ENCODE results near the gene CEP295NL. TPM values are rescaled to one million over a fixed set of nuclear protein-coding genes. Genes with fewer than 3 reads are reported as not detected.

The CEP295NL gene
- total RNA-seq, 1 experiment from 2014 or later: 1.5 TPM

- TF ChIP-seq EZH2 (IDR thresholded peaks at IDR 0.05; ENCODE audit: borderline replicate concordance, low read depth, low read length, poor library complexity, severe bottlenecking): no peak
- TF ChIP-seq, protein P1, sequence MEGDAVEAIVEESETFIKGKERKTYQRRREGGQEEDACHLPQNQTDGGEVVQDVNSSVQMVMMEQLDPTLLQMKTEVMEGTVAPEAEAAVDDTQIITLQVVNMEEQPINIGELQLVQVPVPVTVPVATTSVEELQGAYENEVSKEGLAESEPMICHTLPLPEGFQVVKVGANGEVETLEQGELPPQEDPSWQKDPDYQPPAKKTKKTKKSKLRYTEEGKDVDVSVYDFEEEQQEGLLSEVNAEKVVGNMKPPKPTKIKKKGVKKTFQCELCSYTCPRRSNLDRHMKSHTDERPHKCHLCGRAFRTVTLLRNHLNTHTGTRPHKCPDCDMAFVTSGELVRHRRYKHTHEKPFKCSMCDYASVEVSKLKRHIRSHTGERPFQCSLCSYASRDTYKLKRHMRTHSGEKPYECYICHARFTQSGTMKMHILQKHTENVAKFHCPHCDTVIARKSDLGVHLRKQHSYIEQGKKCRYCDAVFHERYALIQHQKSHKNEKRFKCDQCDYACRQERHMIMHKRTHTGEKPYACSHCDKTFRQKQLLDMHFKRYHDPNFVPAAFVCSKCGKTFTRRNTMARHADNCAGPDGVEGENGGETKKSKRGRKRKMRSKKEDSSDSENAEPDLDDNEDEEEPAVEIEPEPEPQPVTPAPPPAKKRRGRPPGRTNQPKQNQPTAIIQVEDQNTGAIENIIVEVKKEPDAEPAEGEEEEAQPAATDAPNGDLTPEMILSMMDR (conservative IDR thresholded peaks at IDR 0.05; ENCODE audit: low read depth, low read length): peak; percentile 84
- CTCF ChIA-PET: interaction anchor here (0.5 to 0.6 kb wide), 3 partner anchors 80 to 346 kb away, joined by 3 to 6 read pairs (median 3); no protein-coding TSS in a partner anchor
- Histone ChIP-seq H3K27ac (ENCODE audit: low read depth, low read length, poor library complexity, severe bottlenecking) (no peak overlapping the region), H3K36me3 (ENCODE audit: insufficient read depth, low read length, poor library complexity, severe bottlenecking) (peaks cover 4% of the 10 kb centered on the region), H3K27me3 (replicated peaks; ENCODE audit: insufficient read depth, low read depth, low read length, poor library complexity) (no peaks in the 10 kb centered on the region), H3K4me3 (ENCODE audit: low read depth, low read length, poor library complexity, severe bottlenecking) (no peak overlapping the region), H3K9me3 (ENCODE audit: low read depth, low read length, poor library complexity, severe bottlenecking) (no peaks in the 10 kb centered on the region), H3K4me1 (ENCODE audit: insufficient read depth, low read length, poor library complexity, severe bottlenecking) (no peaks in the 10 kb centered on the region)
- DNase-seq (ENCODE audit: low spot score): peak; percentile 76
- POLR2A ChIA-PET (ENCODE audit: low non-redundant PET): no interaction called here
- no TSS peak for BruUV-seq (replicated peaks)
- intact Hi-C loops (cut with micrococcal nuclease; ENCODE audit: unreplicated experiment): no loop called here
Measured at GRCh38 chr17:78842881-78843565, 60.0 kb downstream of the CEP295NL start.

DNA sequence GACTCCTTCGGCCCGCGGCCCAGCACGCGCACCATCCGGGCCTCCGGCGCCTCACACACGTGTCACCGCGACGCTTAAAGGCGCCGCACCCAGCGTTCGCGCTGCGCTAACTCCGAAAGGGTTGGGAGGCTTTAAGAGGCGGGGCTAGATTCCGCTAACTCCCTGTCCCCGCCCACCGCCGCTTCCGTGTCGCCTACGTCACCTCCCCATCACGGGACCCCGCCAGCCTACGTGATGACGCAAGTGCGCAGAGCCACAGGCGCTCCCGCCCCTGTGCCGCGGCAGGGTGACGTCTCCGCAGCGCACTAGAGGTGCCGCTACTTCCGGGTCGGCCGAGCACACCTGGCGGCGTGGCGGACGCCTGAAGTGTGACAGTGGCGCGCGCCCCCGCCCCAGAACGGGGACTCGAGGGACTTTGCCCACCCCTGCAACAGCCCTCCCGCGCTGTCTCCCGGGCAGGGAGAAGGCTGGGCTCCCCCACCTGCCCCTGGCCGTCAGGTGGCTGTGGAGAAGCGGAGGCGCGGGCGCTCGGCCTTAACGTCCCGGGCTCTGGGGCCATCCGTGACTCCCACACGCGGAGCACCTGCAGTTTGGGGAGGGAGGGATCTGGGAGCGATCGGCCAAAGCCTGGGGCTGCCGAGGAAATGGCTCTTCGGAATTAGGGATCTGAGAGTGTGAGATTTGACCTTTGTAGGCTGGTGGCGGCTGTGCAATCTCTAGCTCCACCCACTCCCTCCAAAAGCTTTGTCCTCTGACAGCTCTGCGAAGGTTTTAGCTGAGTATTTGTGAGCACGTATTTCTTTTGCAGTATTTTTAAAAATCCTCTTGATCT is 62.0 kb downstream of the CEP295NL start, which contains the start of gene USP36:
TSS of gene USP36 (minus strand) at position 35 of the 832 bp plus-strand sequence. CDS start 4,451 bp downstream, outside the sequence.
- Histone ChIP-seq H3K36me3 (ENCODE audit: insufficient read depth, low read length, poor library complexity, severe bottlenecking) (peaks cover 24% of the 10 kb centered on the region), H3K4me3 (ENCODE audit: low read depth, low read length, poor library complexity, severe bottlenecking) (peak within 1 kb of the TSS; percentile 81), H3K27me3 (replicated peaks; ENCODE audit: insufficient read depth, low read depth, low read length, poor library complexity) (no peaks in the 10 kb centered on the region), H3K4me1 (ENCODE audit: insufficient read depth, low read length, poor library complexity, severe bottlenecking) (no peaks in the 10 kb centered on the region), H3K9me3 (ENCODE audit: low read depth, low read length, poor library complexity, severe bottlenecking) (no peaks in the 10 kb centered on the region), H3K27ac (ENCODE audit: low read depth, low read length, poor library complexity, severe bottlenecking) (peak within 1 kb of the TSS; percentile 96)
- CTCF ChIA-PET: no interaction called here
- POLR2A ChIA-PET (ENCODE audit: low non-redundant PET): no interaction called here
- intact Hi-C loops (cut with micrococcal nuclease; ENCODE audit: unreplicated experiment): no loop called here
- TF ChIP-seq EZH2 (IDR thresholded peaks at IDR 0.05; ENCODE audit: borderline replicate concordance, low read depth, low read length, poor library complexity, severe bottlenecking): no peak
- TF ChIP-seq, protein P1 (conservative IDR thresholded peaks at IDR 0.05; ENCODE audit: low read depth, low read length): no peak; the same call in 1 of the 2 replicates
- BruUV-seq (replicated peaks): no TSS peak
- peak; percentile 99 for DNase-seq (ENCODE audit: low spot score)

Other genes starting within 250 kb of the CEP295NL start
- 17.9 and 24.6 TPM in 2 replicates for gene CYTH1, start 120.9 kb downstream of the CEP295NL start, total RNA-seq (2021)
- 58.4 and 74.9 TPM in 2 replicates for gene USP36, start 62.4 kb downstream of the CEP295NL start, total RNA-seq (2021)
- 60.5 and 75.3 TPM in 2 replicates for gene TIMP2, start 22.2 kb upstream of the CEP295NL start, total RNA-seq (2021)
- 295 and 324 TPM in 2 replicates for gene LGALS3BP, start 76.7 kb upstream of the CEP295NL start, total RNA-seq (2021)
- gene CANT1, start 106.6 kb upstream of the CEP295NL start, total RNA-seq (2021): 54.2 and 67.9 TPM in 2 replicates
- gene C1QTNF1, start 121.0 kb upstream of the CEP295NL start, total RNA-seq (2021): 3.8 and 6.3 TPM in 2 replicates
- gene ENGASE, start 171.6 kb upstream of the CEP295NL start, total RNA-seq (2021): 24.4 and 33.6 TPM in 2 replicates